ENCODE results near the gene BBOX1.

- TF ChIP-seq CTCF (IDR thresholded peaks at IDR 0.05; ENCODE audit: extremely low read depth in 1 of 2, insufficient read depth in 1 of 2, low read depth in 1 of 2, low read length in 2 of 2): no peak
- no peak for TF ChIP-seq POLR2A (IDR thresholded peaks at IDR 0.05; ENCODE audit: low read depth, low read length)
- TF ChIP-seq EZH2 (IDR thresholded peaks at IDR 0.05; ENCODE audit: borderline replicate concordance, low read depth, low read length, severe bottlenecking): no peak
- TF ChIP-seq MAX (IDR thresholded peaks at IDR 0.05; ENCODE audit: insufficient read depth, insufficient read length): no peak
- TF ChIP-seq MYC (IDR thresholded peaks at IDR 0.05; ENCODE audit: low read depth, low read length): no peak
- no peak for TF ChIP-seq GATA2 (IDR thresholded peaks at IDR 0.05; ENCODE audit: insufficient read depth, insufficient read length, low read depth, low read length)
- TF ChIP-seq JUN (IDR thresholded peaks at IDR 0.05; ENCODE audit: borderline replicate concordance, insufficient read depth, insufficient read length, low read depth): no peak
- TF ChIP-seq POLR2AphosphoS5 (IDR thresholded peaks at IDR 0.05; ENCODE audit: insufficient read depth, low read depth, low read length): no peak
- TF ChIP-seq FOS (IDR thresholded peaks at IDR 0.05; ENCODE audit: borderline replicate concordance, insufficient read depth, low read length): no peak
Measured at GRCh38 chr11:27124514-27125264, 84.1 kb downstream of the BBOX1 start.
